GM12875 (cell line): ENCODE measurements around the gene PIP4K2A.

Source experiments
- H3K4me3 ChIP-seq: one replicate; pipeline ENCODE4 v1.5.1; 2011; ENCODE audit warnings: low read depth, low read length, control low read depth
- CTCF ChIP-seq: IDR thresholded peaks from 2 replicates; pipeline ENCODE4 v1.5.1; 2011; ENCODE audit warnings: low read depth, mild to moderate bottlenecking, control low read depth, inconsistent platforms, low read length, moderate library complexity, borderline replicate concordance; ENCODE audit not compliant: insufficient read depth

Gene PIP4K2A

GRCh38 chr10:22712956-22713852, 1.2 kb downstream of the PIP4K2A start:
- peak overlapping the region; percentile 83 for H3K4me3 ChIP-seq
- no peak for TF ChIP-seq CTCF

- peak overlapping the region; percentile 83 for H3K4me3 ChIP-seq
- no peak for TF ChIP-seq CTCF
Observed at GRCh38 chr10:22712211-22712955, 2.0 kb downstream of the PIP4K2A start.

GRCh38 chr10:22711373-22711772, 3.0 kb downstream of the PIP4K2A start:
- H3K4me3 ChIP-seq = no peak overlapping the region
- no peak for TF ChIP-seq CTCF

GRCh38 chr10:22710139-22710745, 4.1 kb downstream of the PIP4K2A start:
- peak overlapping the region; percentile 8 for H3K4me3 ChIP-seq
- TF ChIP-seq CTCF = no peak

GRCh38 chr10:22708772-22709171, 5.6 kb downstream of the PIP4K2A start:
- H3K4me3 ChIP-seq = no peak overlapping the region
- TF ChIP-seq CTCF = no peak

- TF ChIP-seq CTCF = no peak
- no peak overlapping the region for H3K4me3 ChIP-seq
Observed at GRCh38 chr10:22705527-22705926, 8.9 kb downstream of the PIP4K2A start.
